Measurements from ENCODE around the gene AFP. TPM values are rescaled to one million over a fixed set of nuclear protein-coding genes. Genes with fewer than 3 reads are reported as not detected.

AFP gene
- total RNA-seq, 1 experiment from 2014 or later, result 0.92 TPM

- DNase-seq, result no peak
- H3K27me3 ChIP-seq (ENCODE audit: insufficient read depth, low read depth), result no peaks in the 10 kb centered on the region
- no peak overlapping the region for H3K27ac ChIP-seq
- BruUV-seq (replicated peaks), result no TSS peak
- no peaks in the 10 kb centered on the region for H3K4me1 ChIP-seq (replicated peaks; ENCODE audit: insufficient read depth)
- no peak overlapping the region for H3K4me3 ChIP-seq
- H3F3A ChIP-seq (ENCODE audit: insufficient read depth, low read depth), result no peaks in the 10 kb centered on the region
- H3K9me2 ChIP-seq (ENCODE audit: insufficient read depth), result no peaks in the 10 kb centered on the region
- intact Hi-C loops (cut with micrococcal nuclease; ENCODE audit: unreplicated experiment), result no loop called here
- ChIA-PET CTCF (no interaction called here), POLR2A (ENCODE audit: unreplicated experiment) (no interaction called here)
- H3K9me3 ChIP-seq (ENCODE audit: insufficient read depth, low read depth), result no peaks in the 10 kb centered on the region
- no peak overlapping the region for H2AFZ ChIP-seq
- H3K79me2 ChIP-seq (ENCODE audit: low read depth), result no peaks in the 10 kb centered on the region
- TF ChIP-seq EZH2 (IDR thresholded peaks at IDR 0.05; ENCODE audit: low read depth) (no peak), CTCF (conservative IDR thresholded peaks at IDR 0.05) (no peak)
- H4K20me1 ChIP-seq (ENCODE audit: insufficient read depth), result no peaks in the 10 kb centered on the region
- H3K4me2 ChIP-seq, result no peak overlapping the region
- H3K36me3 ChIP-seq (ENCODE audit: low read depth), result no peaks in the 10 kb centered on the region
These were observed 22.7 kb upstream of the AFP start for GRCh38 chr4:73413294-73413755.

GRCh38 chr4:73414936-73415271 lies 21.1 kb upstream of the AFP start:
- Histone ChIP-seq H3K27me3 (ENCODE audit: insufficient read depth, low read depth) (no peaks in the 10 kb centered on the region), H3F3A (ENCODE audit: insufficient read depth, low read depth) (no peaks in the 10 kb centered on the region), H3K4me3 (no peak overlapping the region), H3K4me2 (no peak overlapping the region), H3K4me1 (replicated peaks; ENCODE audit: insufficient read depth) (no peaks in the 10 kb centered on the region), H4K20me1 (ENCODE audit: insufficient read depth) (no peaks in the 10 kb centered on the region), H3K36me3 (ENCODE audit: low read depth) (no peaks in the 10 kb centered on the region), H3K27ac (no peak overlapping the region), H3K9me3 (ENCODE audit: insufficient read depth, low read depth) (no peaks in the 10 kb centered on the region), H3K9me2 (ENCODE audit: insufficient read depth) (no peaks in the 10 kb centered on the region), H2AFZ (no peak overlapping the region), H3K79me2 (ENCODE audit: low read depth) (no peaks in the 10 kb centered on the region)
- TF ChIP-seq CTCF (conservative IDR thresholded peaks at IDR 0.05), result no peak
- no TSS peak for BruUV-seq (replicated peaks)
- intact Hi-C loops (cut with micrococcal nuclease; ENCODE audit: unreplicated experiment), result no loop called here
- CTCF ChIA-PET, result no interaction called here
- POLR2A ChIA-PET (ENCODE audit: unreplicated experiment), result no interaction called here
- no peak for DNase-seq

- intact Hi-C loops (cut with micrococcal nuclease; ENCODE audit: unreplicated experiment), result no loop called here
- Histone ChIP-seq H4K20me1 (ENCODE audit: insufficient read depth) (no peaks in the 10 kb centered on the region), H3K36me3 (ENCODE audit: low read depth) (no peaks in the 10 kb centered on the region), H3K27ac (no peak overlapping the region), H3K4me1 (replicated peaks; ENCODE audit: insufficient read depth) (no peaks in the 10 kb centered on the region), H3K9me3 (ENCODE audit: insufficient read depth, low read depth) (no peaks in the 10 kb centered on the region), H3F3A (ENCODE audit: insufficient read depth, low read depth) (no peaks in the 10 kb centered on the region), H3K79me2 (ENCODE audit: low read depth) (no peaks in the 10 kb centered on the region), H3K27me3 (ENCODE audit: insufficient read depth, low read depth) (no peaks in the 10 kb centered on the region), H3K4me3 (no peak overlapping the region), H3K4me2 (no peak overlapping the region), H3K9me2 (ENCODE audit: insufficient read depth) (no peaks in the 10 kb centered on the region), H2AFZ (no peak overlapping the region)
- TF ChIP-seq CTCF (conservative IDR thresholded peaks at IDR 0.05) (no peak), EZH2 (IDR thresholded peaks at IDR 0.05; ENCODE audit: low read depth) (no peak)
- no TSS peak for BruUV-seq (replicated peaks)
- no peak for DNase-seq
- CTCF ChIA-PET, result no interaction called here
- POLR2A ChIA-PET (ENCODE audit: unreplicated experiment), result no interaction called here
These were observed 20.2 kb upstream of the AFP start for GRCh38 chr4:73415807-73416238.

Data from PC-9 (cell line).